Measurements from ENCODE around the gene CLEC16A.

GRCh38 chr16:11073407-11073999 lies 129.1 kb downstream of the CLEC16A start:
- TF ChIP-seq CTCF (IDR thresholded peaks at IDR 0.05) = no peak
- TF ChIP-seq POLR2A (IDR thresholded peaks at IDR 0.05) = no peak

All from gastroesophageal sphincter (tissue), 3 donors.